Neural cell (in vitro differentiated cells): ENCODE measurements around the gene IL1RAPL2. TPM values are rescaled to one million over a fixed set of nuclear protein-coding genes. Genes with fewer than 3 reads are reported as not detected.

Experiments used
- H2AFZ ChIP-seq: fragments of 200-600, 300-800 bp; sonication (generic), shearing (Covaris generic); 2 replicates; pipeline ENCODE4 v1.6.0; 2014; ENCODE audit warnings: low read depth, mild to moderate bottlenecking, antibody characterized with exemption, low read length, moderate library complexity
- H3F3A ChIP-seq: fragments of 200-600 bp; shearing (Covaris generic); 2 replicates; pipeline ENCODE4 v1.6.1; 2016; ENCODE audit warnings: mild to moderate bottlenecking, moderate library complexity, mixed read lengths, antibody characterized with exemption, low read length; ENCODE audit not compliant: insufficient read depth, poor library complexity, severe bottlenecking
- H3K27ac ChIP-seq: fragments of 200-600, 300-800 bp; sonication (generic), shearing (Covaris generic); 2 replicates; pipeline ENCODE4 v1.5.1; 2014; ENCODE audit warnings: mild to moderate bottlenecking, low read length, moderate library complexity
- H3K27me3 ChIP-seq: fragments of 300-800, 200-600 bp; sonication (generic), shearing (Covaris generic); 2 replicates; pipeline ENCODE4 v1.6.0; 2014; ENCODE audit warnings: mild to moderate bottlenecking, low read depth, low read length, moderate library complexity; ENCODE audit not compliant: insufficient read depth
- H3K36me3 ChIP-seq: fragments of 300-800, 200-600 bp; sonication (generic), shearing (Covaris generic); 2 replicates; pipeline ENCODE4 v1.5.1; 2014; ENCODE audit warnings: mild to moderate bottlenecking, antibody characterized with exemption, low read length, moderate library complexity; ENCODE audit not compliant: insufficient read depth
- H3K4me2 ChIP-seq: fragments of 300-800, 200-600 bp; sonication (generic), shearing (Covaris generic); 2 replicates; pipeline ENCODE4 v1.6.0; 2014; ENCODE audit warnings: mild to moderate bottlenecking, low read length
- H3K4me3 ChIP-seq: fragments of 300-800, 200-600 bp; sonication (generic), shearing (Covaris generic); 2 replicates; pipeline ENCODE4 v1.5.1; 2014; ENCODE audit warnings: mild to moderate bottlenecking, low read length, moderate library complexity
- H3K79me2 ChIP-seq: fragments of 200-600 bp; shearing (Covaris generic); replicated peaks from 2 replicates; pipeline ENCODE4 v1.6.0; 2014; ENCODE audit warnings: mild to moderate bottlenecking, low read length, moderate library complexity; ENCODE audit not compliant: insufficient read depth
- H3K9ac ChIP-seq: fragments of 300-800, 200-600 bp; sonication (generic), shearing (Covaris generic); 2 replicates; pipeline ENCODE4 v1.6.1; 2016; ENCODE audit warnings: mild to moderate bottlenecking, low read length, mixed read lengths
- H3K9me2 ChIP-seq: fragments of 200-600 bp; shearing (Covaris generic); 2 replicates; pipeline ENCODE4 v1.6.1; 2016; ENCODE audit warnings: mild to moderate bottlenecking, low read length, mixed read lengths; ENCODE audit not compliant: insufficient read depth
- H3K9me3 ChIP-seq: fragments of 200-600, 300-800 bp; sonication (generic), shearing (Covaris generic); 2 replicates; pipeline ENCODE4 v1.6.1; 2016; ENCODE audit warnings: mild to moderate bottlenecking, mixed run types, low read length, moderate library complexity, mixed read lengths
- H4K20me1 ChIP-seq: fragments of 200-600 bp; shearing (Covaris generic); 2 replicates; pipeline ENCODE4 v1.6.1; 2016; ENCODE audit warnings: mild to moderate bottlenecking, mixed run types; ENCODE audit not compliant: insufficient read depth
- EP300 ChIP-seq: fragments of 450-650 bp; conservative IDR thresholded peaks from 2 replicates; pipeline ENCODE4 v1.6.1; 2014; ENCODE audit warnings: antibody characterized with exemption, mild to moderate bottlenecking, moderate library complexity; ENCODE audit not compliant: poor library complexity, severe bottlenecking
- EZH2 ChIP-seq: fragments of 200-600, 300-800 bp; shearing (Covaris generic), sonication (generic); IDR thresholded peaks from 2 replicates; pipeline ENCODE4 v1.6.1; 2014; ENCODE audit warnings: antibody characterized with exemption, low read length, borderline replicate concordance, mild to moderate bottlenecking; ENCODE audit not compliant: insufficient read depth, poor library complexity, severe bottlenecking
- MXI1 ChIP-seq: fragments of 450-650 bp; conservative IDR thresholded peaks from 2 replicates; pipeline ENCODE4 v1.6.1; 2014; ENCODE audit warnings: antibody characterized with exemption, mild to moderate bottlenecking; ENCODE audit not compliant: poor library complexity, severe bottlenecking
- POLR2AphosphoS5 ChIP-seq: IDR thresholded peaks from 2 replicates; pipeline ENCODE4 v1.6.1; 2012
- RAD21 ChIP-seq: fragments of 450-650 bp; conservative IDR thresholded peaks from 2 replicates; pipeline ENCODE4 v1.6.1; 2014; ENCODE audit warnings: antibody characterized with exemption, mild to moderate bottlenecking, moderate library complexity
- REST ChIP-seq: IDR thresholded peaks from 2 replicates; pipeline ENCODE4 v1.6.1; 2012; ENCODE audit warnings: borderline replicate concordance
- SMC3 ChIP-seq: fragments of 450-650 bp; conservative IDR thresholded peaks from 2 replicates; pipeline ENCODE4 v1.6.1; 2014; ENCODE audit warnings: antibody characterized with exemption, mild to moderate bottlenecking, moderate library complexity; ENCODE audit not compliant: poor library complexity
- TAF1 ChIP-seq: IDR thresholded peaks from 2 replicates; pipeline ENCODE4 v1.6.1; 2012; ENCODE audit warnings: low read depth
- polyA plus RNA-seq: library from polyadenylated mRNA; depleted of rRNA; stranded (reverse); fragments of >200 nt; gene quantifications from 2 replicates; pipeline ENCODE4 v1.2.3, GENCODE V29; 2014
- TF ChIP-seq, protein P1 (sequence below): fragments of 450-650 bp; IDR thresholded peaks from 2 replicates; pipeline ENCODE4 v1.5.1; 2014; ENCODE audit warnings: antibody characterized with exemption, mild to moderate bottlenecking, moderate library complexity; ENCODE audit not compliant: poor library complexity, severe bottlenecking

The IL1RAPL2 gene
- polyA plus RNA-seq, 1 donor from 2014 or later, result not detected

DNA sequence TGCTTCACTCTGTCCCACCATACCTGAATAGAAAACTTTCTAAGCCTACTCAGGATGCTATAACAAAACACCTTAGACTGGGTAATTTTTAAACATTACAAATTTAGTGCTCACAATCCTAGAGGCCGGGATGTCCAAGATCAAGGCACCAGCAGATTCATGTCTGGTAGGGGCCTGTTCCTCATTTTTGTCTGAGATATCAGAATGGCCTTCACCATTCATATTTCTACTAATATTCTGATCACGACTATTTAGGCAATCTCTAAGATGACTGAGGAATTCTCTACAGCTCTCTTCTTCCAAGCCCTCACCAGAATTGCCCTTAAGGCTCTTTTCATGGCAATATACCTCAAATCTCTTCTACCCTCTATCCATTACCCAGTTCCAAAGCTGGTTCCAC is 1178.9 kb downstream of the IL1RAPL2 start:
- no peaks in the 10 kb centered on the region for H3K27me3 ChIP-seq
- no peaks in the 10 kb centered on the region for H3K9me2 ChIP-seq
- TF ChIP-seq, protein P1, sequence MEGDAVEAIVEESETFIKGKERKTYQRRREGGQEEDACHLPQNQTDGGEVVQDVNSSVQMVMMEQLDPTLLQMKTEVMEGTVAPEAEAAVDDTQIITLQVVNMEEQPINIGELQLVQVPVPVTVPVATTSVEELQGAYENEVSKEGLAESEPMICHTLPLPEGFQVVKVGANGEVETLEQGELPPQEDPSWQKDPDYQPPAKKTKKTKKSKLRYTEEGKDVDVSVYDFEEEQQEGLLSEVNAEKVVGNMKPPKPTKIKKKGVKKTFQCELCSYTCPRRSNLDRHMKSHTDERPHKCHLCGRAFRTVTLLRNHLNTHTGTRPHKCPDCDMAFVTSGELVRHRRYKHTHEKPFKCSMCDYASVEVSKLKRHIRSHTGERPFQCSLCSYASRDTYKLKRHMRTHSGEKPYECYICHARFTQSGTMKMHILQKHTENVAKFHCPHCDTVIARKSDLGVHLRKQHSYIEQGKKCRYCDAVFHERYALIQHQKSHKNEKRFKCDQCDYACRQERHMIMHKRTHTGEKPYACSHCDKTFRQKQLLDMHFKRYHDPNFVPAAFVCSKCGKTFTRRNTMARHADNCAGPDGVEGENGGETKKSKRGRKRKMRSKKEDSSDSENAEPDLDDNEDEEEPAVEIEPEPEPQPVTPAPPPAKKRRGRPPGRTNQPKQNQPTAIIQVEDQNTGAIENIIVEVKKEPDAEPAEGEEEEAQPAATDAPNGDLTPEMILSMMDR, result no peak
- TF ChIP-seq EZH2 (no peak), SMC3 (no peak), POLR2AphosphoS5 (no peak), MXI1 (no peak), TAF1 (no peak), EP300 (no peak), RAD21 (no peak), REST (no peak)
- H3K27ac ChIP-seq, result no peak overlapping the region
- no peaks in the 10 kb centered on the region for H3F3A ChIP-seq
- no peaks in the 10 kb centered on the region for H3K36me3 ChIP-seq
- H4K20me1 ChIP-seq, result no peaks in the 10 kb centered on the region
- H3K9ac ChIP-seq, result no peak overlapping the region
- no peaks in the 10 kb centered on the region for H3K79me2 ChIP-seq
- no peaks in the 10 kb centered on the region for H3K9me3 ChIP-seq
- H2AFZ ChIP-seq, result no peak overlapping the region
- no peak overlapping the region for H3K4me2 ChIP-seq
- no peak overlapping the region for H3K4me3 ChIP-seq

- Histone ChIP-seq H3F3A (no peaks in the 10 kb centered on the region), H3K79me2 (no peaks in the 10 kb centered on the region), H3K9me2 (no peaks in the 10 kb centered on the region), H3K4me3 (no peak overlapping the region), H3K9ac (no peak overlapping the region), H4K20me1 (no peaks in the 10 kb centered on the region), H3K4me2 (no peak overlapping the region), H3K27ac (no peak overlapping the region), H3K9me3 (no peaks in the 10 kb centered on the region), H2AFZ (no peak overlapping the region), H3K27me3 (no peaks in the 10 kb centered on the region), H3K36me3 (no peaks in the 10 kb centered on the region)
- TF ChIP-seq TAF1 (no peak), POLR2AphosphoS5 (no peak), SMC3 (no peak), EZH2 (no peak), MXI1 (no peak), RAD21 (no peak), EP300 (no peak), REST (no peak)
- TF ChIP-seq, protein P1, result no peak
Observed at GRCh38 chrX:105745863-105746262, 1179.9 kb downstream of the IL1RAPL2 start.
